Endometrium (tissue), 2 donors: ENCODE results near the gene GPC3.

Experiments
- FAIRE-seq: peaks from 2 replicates; lab custom pipeline; 2012; peaks lifted over from hg19 to GRCh38; lab: Jason Lieb, UNC
- donor health status: control.
- donor health status: control.

The GPC3 gene

DNA sequence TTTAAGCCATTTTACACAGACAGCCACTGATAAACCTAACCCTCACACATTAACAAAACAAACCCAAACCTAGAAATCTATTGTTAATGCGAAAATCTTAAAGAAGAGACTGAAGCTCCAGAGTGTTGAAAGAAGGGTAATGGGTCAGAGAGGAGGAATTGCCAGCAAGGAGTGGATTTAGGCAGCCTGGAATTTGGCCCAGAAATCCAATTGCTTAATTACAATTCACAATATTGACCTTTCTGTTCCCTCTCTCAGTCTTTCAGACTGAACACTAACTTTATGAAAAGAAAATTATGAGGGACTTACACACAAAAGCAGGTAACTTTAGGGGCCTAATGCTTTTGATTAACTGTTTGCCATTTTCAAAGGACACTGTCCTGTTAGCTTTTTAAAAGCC is 384.9 kb downstream of the GPC3 start:
- FAIRE-seq = no peak

DNA sequence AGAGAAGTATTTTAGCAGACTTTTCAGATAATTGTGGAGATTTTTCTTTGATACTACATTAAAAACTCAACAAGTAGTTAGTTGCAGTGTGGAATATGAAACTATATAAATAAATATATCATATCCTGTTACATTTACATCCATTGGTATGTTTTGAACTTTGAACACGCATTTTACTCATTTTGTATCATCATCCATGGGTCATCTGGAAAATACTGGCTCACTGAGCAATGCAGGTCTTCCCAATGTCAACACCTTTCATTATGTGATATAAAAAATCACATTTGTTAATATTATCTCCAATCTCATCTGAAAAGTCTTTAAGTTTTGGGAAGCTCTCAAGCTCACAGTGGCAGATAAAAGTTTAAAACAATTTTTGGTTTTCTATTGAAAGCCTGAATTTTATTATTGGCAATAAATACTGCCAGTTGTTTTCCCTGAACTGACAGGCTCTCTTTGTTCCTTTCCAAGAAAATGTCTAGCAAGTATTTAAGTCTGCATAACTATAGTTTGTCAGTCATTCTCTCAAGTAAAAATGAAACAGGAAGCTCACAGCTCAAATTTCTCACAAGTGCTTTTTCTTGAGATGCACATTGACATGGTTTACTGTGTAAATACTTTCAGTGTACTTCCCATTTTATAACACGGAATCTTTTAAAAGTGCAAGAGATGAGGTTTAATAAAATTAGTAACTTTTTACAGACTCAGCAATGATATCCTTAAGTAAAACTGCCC is 386.6 kb downstream of the GPC3 start:
- no peak for FAIRE-seq

DNA sequence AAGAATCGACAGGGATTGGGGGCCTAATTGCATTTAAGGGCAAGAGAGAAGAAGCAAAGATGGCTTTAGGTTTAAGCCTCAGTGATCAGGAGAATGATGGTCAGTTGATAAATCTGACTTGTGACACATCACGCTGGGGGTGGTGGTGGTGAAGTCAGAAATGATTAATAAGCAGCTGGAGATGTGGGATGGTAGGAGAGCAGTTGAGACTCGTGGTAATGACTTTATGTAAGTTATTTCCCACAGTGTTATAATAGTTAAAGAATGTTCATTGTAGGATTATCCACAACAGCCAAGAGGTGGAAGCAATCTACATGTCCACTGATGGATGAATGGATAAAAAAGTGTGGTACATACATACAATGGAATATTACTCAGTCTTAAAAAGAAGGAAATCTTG is 391.2 kb downstream of the GPC3 start:
- no peak for FAIRE-seq

GRCh38 chrX:133593531-133593930 is 391.9 kb downstream of the GPC3 start:
- FAIRE-seq = no peak

DNA sequence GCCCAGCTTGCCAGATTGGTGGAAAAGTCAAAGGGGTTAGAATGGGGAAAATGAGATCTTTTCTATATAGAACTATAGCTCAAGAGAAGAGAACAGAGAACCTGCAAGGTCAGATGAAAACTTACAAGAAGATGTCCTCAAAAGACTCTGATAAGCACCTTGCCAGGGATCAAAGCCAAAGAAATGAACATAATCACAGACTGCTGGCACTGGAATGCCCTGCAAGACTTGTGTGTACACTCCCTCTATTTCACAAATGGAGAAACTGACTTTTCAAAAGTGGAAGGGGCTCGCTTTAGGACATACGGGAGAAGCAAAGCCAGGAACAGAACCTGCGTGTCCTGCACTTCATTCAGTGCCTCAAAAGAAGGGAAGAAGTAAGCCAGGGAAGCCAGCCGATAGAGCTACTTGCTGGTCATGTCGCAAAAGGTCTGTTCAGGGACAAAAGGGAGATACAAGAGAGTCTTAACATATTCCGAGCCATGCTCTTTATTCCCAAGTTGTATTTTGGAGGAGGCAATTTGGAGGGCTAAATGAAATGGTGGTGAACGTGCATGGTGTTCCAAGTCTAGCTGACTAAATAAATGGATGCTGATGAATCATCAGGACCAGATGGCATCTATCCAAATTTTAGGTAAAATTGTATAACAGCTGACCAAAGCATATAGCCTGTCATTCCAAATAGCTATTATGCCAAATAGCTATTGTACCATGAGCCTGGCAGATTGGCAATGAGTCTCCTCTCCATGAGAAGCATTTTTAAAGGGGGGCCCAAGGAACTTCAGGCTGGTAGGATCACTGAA is 394.5 kb downstream of the GPC3 start:
- FAIRE-seq = no peak

GRCh38 chrX:133588827-133589226 is 396.6 kb downstream of the GPC3 start:
- no peak for FAIRE-seq

- no peak for FAIRE-seq
These were observed 397.6 kb downstream of the GPC3 start for GRCh38 chrX:133587818-133588217.

DNA sequence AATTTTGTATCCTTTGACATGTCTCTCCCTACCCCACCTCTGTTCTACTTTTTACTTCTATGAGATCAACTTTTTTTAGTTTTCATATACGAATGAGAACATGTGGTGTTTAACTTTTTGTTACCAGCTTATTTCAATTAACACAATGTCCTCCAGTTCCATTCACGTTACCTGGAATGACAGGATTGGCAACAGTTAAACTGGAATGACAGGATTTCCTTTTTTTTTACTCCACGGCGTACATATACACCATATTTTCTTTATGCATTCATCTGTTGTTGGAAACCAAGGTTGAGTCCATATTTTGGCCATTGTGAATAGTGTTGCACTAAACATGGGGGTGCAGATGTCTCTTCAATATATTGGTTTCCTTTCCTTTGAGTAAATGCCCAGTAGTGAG is 398.3 kb downstream of the GPC3 start:
- FAIRE-seq = no peak

DNA sequence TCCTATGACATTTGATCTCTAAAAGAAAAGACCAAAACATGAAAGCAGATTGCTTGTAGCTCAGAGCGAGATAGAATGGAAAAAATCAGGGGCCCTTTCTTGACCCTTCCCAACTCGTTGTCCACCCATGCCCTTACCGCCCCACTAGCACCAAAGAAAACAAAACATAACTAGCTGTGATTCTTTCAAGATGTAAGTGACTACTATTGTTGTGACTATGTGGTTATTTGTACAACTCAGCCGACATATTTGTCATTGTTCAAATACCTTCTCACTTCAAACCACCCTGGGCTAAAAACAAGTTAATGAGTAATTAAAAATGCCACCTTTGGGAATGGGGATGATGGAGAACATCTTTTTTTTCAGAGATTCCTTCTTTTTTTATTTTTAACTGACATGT is 399.0 kb downstream of the GPC3 start:
- no peak for FAIRE-seq

DNA sequence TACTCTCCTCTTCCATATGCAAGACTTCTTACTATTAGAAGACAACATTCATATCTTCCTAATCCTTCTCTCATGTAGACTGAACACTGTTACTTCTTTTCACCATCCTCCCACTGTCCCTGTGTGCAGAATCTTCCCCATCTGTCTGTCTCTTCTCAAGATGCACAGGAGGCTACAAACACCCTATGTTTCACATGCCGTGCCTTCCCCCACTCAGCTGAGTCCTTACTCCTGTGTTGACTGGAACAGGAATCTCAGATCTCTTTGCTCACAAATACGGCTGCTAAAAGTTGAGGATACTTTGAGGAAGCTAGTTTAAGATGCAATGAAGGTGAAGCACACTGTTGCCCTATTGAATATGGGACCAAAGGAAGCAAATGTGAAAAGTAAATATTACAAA is 401.6 kb downstream of the GPC3 start:
- FAIRE-seq = no peak

DNA sequence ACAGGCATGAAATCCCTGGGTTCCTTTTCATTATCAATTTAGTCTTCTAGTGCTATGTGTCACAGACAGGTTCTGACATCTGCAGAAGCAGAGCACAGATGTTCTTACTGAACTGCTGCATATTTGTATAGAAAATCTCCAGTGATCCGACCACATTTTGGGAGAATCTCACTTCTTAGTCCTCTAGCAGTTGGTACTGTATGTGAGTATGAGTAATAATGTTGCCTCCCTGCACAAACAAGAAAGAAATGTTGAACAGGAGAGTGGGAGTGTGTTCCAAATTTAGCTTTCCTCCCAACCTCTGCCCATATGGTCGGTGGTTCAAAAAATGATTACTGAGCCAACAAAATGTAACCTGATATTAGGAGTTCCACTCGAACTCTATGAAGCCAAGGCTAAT is 404.8 kb downstream of the GPC3 start:
- no peak for FAIRE-seq

DNA sequence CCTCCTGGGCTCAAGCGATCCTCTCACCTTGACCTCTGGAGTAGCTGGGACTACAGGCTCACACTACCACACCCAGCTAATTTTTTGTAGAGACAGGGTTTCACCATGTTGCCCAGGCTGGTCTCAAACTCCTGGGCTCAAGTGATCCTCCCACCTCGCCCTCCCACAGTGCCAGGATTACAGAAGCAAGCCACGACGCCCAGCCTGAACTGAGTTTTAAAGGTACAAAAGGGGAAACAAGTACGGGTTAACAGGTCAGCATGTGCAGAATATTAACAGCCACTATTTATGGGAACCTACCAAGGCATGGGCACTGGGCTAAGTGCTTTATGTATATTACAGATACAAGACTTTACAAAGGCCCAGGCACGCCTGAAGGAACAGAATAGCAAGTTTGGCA is 405.8 kb downstream of the GPC3 start:
- FAIRE-seq = no peak

DNA sequence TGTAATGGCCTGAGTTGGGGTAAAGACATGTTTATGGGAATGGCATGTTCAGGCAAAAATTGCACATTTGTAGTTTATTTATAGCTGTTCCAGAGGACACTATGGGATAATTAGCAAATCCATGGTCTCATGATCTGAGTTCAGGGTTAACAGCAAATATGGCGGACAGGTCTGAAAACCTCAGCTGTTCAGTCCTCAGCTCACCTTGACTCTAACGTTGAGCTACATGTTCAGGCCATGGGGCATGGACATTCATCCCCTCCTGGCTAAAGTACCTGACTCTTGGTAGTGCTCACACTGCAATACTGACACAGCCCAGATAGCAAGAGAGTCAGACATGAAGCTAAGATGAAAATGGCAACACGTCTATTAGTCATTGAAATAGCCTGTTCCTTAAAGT is 408.5 kb downstream of the GPC3 start:
- FAIRE-seq = no peak

- no peak for FAIRE-seq
These were observed 409.8 kb downstream of the GPC3 start for GRCh38 chrX:133575501-133576136.

DNA sequence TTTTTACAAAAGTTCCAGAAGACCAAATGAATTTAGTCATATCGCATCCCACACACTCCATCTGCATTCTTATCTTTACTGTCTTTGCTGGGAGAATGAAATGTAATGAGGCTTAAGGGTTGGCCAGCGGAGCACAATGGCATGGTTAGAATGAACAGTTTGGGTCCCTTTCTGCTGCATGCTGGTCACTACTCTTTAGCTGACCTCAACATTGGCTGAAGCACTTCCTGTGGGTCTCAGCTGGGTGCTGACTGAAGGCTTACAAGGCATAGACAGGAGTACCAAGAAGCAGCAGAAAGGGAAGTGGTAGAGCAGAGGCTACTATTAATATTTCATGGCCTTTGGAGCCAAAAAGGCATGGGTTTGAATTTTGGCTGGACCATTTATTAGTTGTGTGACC is 410.7 kb downstream of the GPC3 start:
- FAIRE-seq = no peak

DNA sequence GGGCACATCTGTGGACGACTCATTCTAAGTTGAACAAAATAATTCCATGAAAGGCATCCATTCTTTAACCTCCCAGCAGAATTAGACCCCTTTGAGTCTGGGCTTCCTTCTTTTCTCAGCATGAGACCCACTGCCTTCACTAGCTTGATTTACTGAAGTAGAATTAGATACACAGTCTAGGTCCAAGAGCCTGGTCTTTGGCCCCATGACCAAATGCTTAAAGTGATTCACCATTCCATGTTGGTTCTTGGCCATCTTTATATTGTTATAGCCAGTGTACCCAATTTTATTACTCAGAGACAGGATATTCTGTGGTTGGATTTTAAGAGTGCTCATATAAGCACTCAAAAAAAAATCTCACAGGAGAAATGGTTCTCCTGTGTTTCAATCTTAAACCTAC is 414.8 kb downstream of the GPC3 start:
- no peak for FAIRE-seq

DNA sequence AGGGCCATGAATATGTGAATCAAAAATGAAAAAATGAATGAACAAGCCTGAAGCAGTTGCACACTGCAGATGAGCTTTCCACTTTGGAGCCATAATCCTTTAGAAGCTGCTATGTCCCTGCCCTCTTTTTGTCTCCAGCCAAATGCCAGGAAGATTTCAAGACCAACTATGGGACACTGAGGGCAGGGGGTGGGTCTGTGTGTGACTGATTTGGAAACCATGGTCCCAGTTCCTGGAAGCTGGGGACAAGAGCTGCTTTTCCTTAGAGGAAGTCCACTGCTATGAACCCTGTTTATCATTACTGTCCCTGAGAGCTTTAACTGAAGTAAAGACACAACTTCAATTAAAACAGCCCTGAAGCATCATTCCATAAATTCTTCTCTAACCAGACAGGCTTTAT is 416.2 kb downstream of the GPC3 start:
- no peak for FAIRE-seq

GRCh38 chrX:133568109-133568508 is 417.3 kb downstream of the GPC3 start:
- FAIRE-seq = no peak

- no peak for FAIRE-seq
These were observed 418.5 kb downstream of the GPC3 start for GRCh38 chrX:133566876-133567275.

- no peak for FAIRE-seq
These were observed 421.7 kb downstream of the GPC3 start for GRCh38 chrX:133563705-133564104.

DNA sequence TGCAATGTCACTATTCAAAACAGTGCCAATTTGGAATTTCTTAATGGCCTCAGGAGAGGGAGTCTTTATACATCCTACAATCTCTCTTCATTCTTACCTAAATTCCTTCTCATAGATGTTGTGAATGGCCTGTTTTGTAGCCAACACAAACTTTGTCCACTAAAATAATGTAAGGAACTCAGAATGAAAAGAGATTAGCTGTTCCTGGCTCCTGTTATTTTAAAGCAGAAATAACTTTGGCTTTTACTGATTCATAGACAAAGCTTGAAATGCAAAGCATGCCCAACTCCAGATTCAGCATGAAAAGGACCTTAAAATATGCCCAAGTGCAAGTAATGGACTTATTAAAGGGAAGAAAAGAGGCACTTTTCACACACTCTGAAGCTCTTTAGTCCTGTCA is 424.1 kb downstream of the GPC3 start:
- no peak for FAIRE-seq

DNA sequence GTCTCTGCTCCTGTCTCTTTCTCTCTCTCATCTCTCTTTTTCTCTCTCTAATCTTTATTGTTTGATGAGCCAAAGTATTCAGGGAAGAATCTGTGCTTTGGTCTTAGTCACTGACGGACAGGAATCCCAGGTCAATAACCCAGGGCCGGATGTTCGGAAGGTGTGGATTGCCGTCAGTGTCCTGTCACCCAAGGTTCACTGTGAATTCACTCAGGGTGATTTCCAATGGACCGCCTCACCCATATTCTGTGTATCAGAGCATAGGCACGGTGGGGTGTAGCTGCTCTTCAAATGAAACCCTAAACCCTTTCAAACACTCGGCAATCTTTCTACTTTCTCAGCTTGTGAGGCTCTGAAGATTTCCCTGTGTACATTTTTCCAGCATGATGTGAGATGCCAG is 425.5 kb downstream of the GPC3 start:
- no peak for FAIRE-seq

GRCh38 chrX:133555782-133556458 is 429.5 kb downstream of the GPC3 start:
- no peak for FAIRE-seq
